ENCODE data around the gene SHISA3.

SHISA3 gene

GRCh38 chr4:42391981-42392380 is 5.3 kb upstream of the SHISA3 start:
- no peak for DNase-seq (ENCODE audit: low read depth in 2 of 2)

GRCh38 chr4:42392436-42392835 is 4.9 kb upstream of the SHISA3 start:
- DNase-seq (ENCODE audit: low read depth in 2 of 2): no peak

GRCh38 chr4:42395595-42395994 is 1.7 kb upstream of the SHISA3 start:
- DNase-seq (ENCODE audit: low read depth in 2 of 2): no peak

- no peak for DNase-seq (ENCODE audit: low read depth in 2 of 2)
Observed at GRCh38 chr4:42396361-42396751, 932 bp upstream of the SHISA3 start.

- DNase-seq (ENCODE audit: low read depth in 2 of 2): no peak
Observed at GRCh38 chr4:42397635-42398170, 415 bp downstream of the SHISA3 start.

- no peak for DNase-seq (ENCODE audit: low read depth in 2 of 2)
Observed at GRCh38 chr4:42398171-42398870, 1.0 kb downstream of the SHISA3 start.

- no peak for DNase-seq (ENCODE audit: low read depth in 2 of 2)
Observed at GRCh38 chr4:42398871-42399331, 1.6 kb downstream of the SHISA3 start.

GRCh38 chr4:42399393-42399792 is 2.1 kb downstream of the SHISA3 start:
- DNase-seq (ENCODE audit: low read depth in 2 of 2): no peak

- no peak for DNase-seq (ENCODE audit: low read depth in 2 of 2)
Observed at GRCh38 chr4:42401171-42401570, 3.9 kb downstream of the SHISA3 start.

GRCh38 chr4:42404001-42404400 is 6.7 kb downstream of the SHISA3 start:
- no peak for DNase-seq (ENCODE audit: low read depth in 2 of 2)

GRCh38 chr4:42410446-42410845 is 13.2 kb downstream of the SHISA3 start:
- DNase-seq (ENCODE audit: low read depth in 2 of 2): no peak

GRCh38 chr4:42411803-42412202 is 14.5 kb downstream of the SHISA3 start:
- DNase-seq (ENCODE audit: low read depth in 2 of 2): no peak

- no peak for DNase-seq (ENCODE audit: low read depth in 2 of 2)
Observed at GRCh38 chr4:42412251-42412650, 15.0 kb downstream of the SHISA3 start.

GRCh38 chr4:42415281-42415680 is 18.0 kb downstream of the SHISA3 start:
- DNase-seq (ENCODE audit: low read depth in 2 of 2): no peak

- DNase-seq (ENCODE audit: low read depth in 2 of 2): no peak
Observed at GRCh38 chr4:42416017-42416416, 18.7 kb downstream of the SHISA3 start.

GRCh38 chr4:42417550-42417949 is 20.3 kb downstream of the SHISA3 start:
- DNase-seq (ENCODE audit: low read depth in 2 of 2): no peak

- DNase-seq (ENCODE audit: low read depth in 2 of 2): no peak
Observed at GRCh38 chr4:42420140-42420539, 22.9 kb downstream of the SHISA3 start.

- no peak for DNase-seq (ENCODE audit: low read depth in 2 of 2)
Observed at GRCh38 chr4:42425146-42426065, 28.1 kb downstream of the SHISA3 start.

- no peak for DNase-seq (ENCODE audit: low read depth in 2 of 2)
Observed at GRCh38 chr4:42428036-42428435, 30.7 kb downstream of the SHISA3 start.

GRCh38 chr4:42436928-42437565 is 39.8 kb downstream of the SHISA3 start:
- DNase-seq (ENCODE audit: low read depth in 2 of 2): no peak

GRCh38 chr4:42440083-42440482 is 42.8 kb downstream of the SHISA3 start:
- DNase-seq (ENCODE audit: low read depth in 2 of 2): no peak

GRCh38 chr4:42442601-42443000 is 45.3 kb downstream of the SHISA3 start:
- DNase-seq (ENCODE audit: low read depth in 2 of 2): no peak
